Esophagus squamous epithelium (tissue), 4 donors: ENCODE measurements around the gene FRMD5.

Experiments used
- POLR2A ChIP-seq, 4 donors: fragments of 450-650 bp; IDR thresholded peaks; one replicate each; pipeline ENCODE4 v1.6.1; 2017; ENCODE audit warnings: antibody characterized with exemption in 4 of 4, mild to moderate bottlenecking in 4 of 4, moderate library complexity in 3 of 4
- TF ChIP-seq, protein P1 (sequence below), 6 experiments: fragments of 450-650 bp in 4 of 6; fragments of 200-600 bp in 2 of 6; sonication (generic) in 2 of 6; IDR thresholded peaks; one replicate each; pipeline ENCODE4 v1.5.1; 2016 to 2019; ENCODE audit warnings: antibody characterized with exemption in 6 of 6, mild to moderate bottlenecking in 4 of 6, moderate library complexity in 4 of 6

DNA sequence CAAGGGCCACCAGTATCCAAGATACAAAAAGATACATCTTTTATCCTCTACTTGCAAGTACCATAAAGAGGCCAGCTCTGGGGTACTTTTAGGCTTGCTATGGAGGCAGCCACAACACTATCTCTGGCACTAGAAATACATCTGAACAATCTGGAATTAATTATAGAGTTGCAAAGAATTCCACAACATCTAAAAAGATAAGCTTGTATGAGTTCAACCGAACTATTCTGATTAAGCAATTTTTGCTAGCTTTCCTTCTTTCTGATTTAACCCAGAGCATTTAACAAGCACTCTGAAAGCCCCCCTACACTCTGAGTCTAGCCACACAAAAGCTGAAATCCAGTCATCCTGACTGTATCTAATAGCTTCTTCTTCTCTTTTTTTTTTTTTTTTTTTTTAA is 95.4 kb downstream of the FRMD5 start:
- TF ChIP-seq, protein P1, sequence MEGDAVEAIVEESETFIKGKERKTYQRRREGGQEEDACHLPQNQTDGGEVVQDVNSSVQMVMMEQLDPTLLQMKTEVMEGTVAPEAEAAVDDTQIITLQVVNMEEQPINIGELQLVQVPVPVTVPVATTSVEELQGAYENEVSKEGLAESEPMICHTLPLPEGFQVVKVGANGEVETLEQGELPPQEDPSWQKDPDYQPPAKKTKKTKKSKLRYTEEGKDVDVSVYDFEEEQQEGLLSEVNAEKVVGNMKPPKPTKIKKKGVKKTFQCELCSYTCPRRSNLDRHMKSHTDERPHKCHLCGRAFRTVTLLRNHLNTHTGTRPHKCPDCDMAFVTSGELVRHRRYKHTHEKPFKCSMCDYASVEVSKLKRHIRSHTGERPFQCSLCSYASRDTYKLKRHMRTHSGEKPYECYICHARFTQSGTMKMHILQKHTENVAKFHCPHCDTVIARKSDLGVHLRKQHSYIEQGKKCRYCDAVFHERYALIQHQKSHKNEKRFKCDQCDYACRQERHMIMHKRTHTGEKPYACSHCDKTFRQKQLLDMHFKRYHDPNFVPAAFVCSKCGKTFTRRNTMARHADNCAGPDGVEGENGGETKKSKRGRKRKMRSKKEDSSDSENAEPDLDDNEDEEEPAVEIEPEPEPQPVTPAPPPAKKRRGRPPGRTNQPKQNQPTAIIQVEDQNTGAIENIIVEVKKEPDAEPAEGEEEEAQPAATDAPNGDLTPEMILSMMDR (IDR thresholded peaks at IDR 0.05): no peak
- TF ChIP-seq POLR2A (IDR thresholded peaks at IDR 0.05): no peak
